Measurements from ENCODE around the gene GALK2.

Gene GALK2

GRCh38 chr15:49145651-49146609 lies 24.1 kb upstream of the GALK2 start:
- TF ChIP-seq POLR2A (IDR thresholded peaks at IDR 0.05; ENCODE audit: low read depth, low read length) = no peak
- no peak for TF ChIP-seq TAF1 (IDR thresholded peaks at IDR 0.05; ENCODE audit: borderline replicate concordance, low read depth, low read length)
- TF ChIP-seq POLR2AphosphoS5 (IDR thresholded peaks at IDR 0.05; ENCODE audit: low read depth, low read length) = no peak
- no peak for DNase-seq (ENCODE audit: insufficient read length)
- FAIRE-seq = no peak

DNA sequence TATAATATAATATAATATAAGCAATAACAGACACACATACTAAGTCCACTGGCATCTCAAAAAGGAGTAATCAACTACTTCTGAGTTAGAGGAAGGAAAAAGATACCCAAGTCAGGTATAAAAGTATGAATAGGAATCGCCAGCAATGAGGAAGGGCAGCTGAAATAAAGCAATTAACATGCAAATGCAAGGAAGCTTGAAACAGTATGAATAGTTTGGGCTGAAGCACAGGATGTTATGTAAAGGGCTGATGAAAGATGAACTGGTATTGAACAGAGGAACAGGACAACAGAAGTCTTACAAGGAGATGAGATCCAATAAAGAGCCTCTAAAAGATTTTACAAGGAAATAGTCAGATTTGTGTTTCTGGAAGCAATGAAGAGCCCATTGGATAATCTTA lies 21.7 kb upstream of the GALK2 start:
- DNase-seq (ENCODE audit: insufficient read length) (no peak), FAIRE-seq (no peak)
- no peak for TF ChIP-seq TAF1 (IDR thresholded peaks at IDR 0.05; ENCODE audit: borderline replicate concordance, low read depth, low read length)
- TF ChIP-seq POLR2AphosphoS5 (IDR thresholded peaks at IDR 0.05; ENCODE audit: low read depth, low read length) = no peak
- TF ChIP-seq POLR2A (IDR thresholded peaks at IDR 0.05; ENCODE audit: low read depth, low read length) = no peak

DNA sequence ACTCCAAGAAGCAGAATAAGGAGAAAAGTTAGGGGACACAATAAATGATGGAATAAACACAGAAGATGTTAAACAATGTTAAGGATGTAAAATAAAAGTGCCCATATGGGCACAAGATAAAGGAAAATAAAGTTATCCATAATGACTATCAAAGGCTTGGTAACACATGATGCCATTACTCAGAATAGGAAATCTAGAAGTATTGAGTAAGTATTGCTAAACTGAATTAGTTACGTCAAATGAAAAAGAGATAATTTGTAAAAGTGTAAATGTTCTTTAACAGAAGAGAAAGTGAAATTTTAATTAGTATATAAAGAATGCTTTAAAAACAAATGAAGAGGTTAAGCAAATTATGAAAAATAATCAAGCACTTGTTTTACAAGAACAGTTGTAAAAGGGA lies 21.3 kb upstream of the GALK2 start:
- TF ChIP-seq TAF1 (IDR thresholded peaks at IDR 0.05; ENCODE audit: borderline replicate concordance, low read depth, low read length) (no peak), POLR2A (IDR thresholded peaks at IDR 0.05; ENCODE audit: low read depth, low read length) (no peak), POLR2AphosphoS5 (IDR thresholded peaks at IDR 0.05; ENCODE audit: low read depth, low read length) (no peak)
- FAIRE-seq (no peak), DNase-seq (ENCODE audit: insufficient read length) (no peak)

DNA sequence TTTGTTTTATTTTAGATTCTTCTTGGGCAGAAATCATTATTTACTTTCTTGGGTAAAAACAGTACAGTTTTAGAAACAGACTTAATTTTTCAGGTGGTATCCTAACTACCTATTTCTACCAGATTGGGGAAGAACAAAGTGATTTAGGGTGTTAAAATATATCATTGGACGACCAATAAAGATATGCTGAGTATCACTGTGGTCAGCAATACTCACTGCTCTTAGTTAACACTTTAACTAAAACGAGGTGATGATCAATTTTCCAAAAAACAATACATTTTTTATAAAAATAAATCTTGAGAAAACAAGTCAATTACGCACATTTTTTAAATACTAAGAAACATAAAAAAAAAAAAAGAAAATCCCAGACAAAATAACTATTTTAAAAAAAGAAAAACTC lies 18.2 kb upstream of the GALK2 start:
- TF ChIP-seq TAF1 (IDR thresholded peaks at IDR 0.05; ENCODE audit: borderline replicate concordance, low read depth, low read length) (no peak), POLR2A (IDR thresholded peaks at IDR 0.05; ENCODE audit: low read depth, low read length) (no peak), POLR2AphosphoS5 (IDR thresholded peaks at IDR 0.05; ENCODE audit: low read depth, low read length) (no peak)
- DNase-seq (ENCODE audit: insufficient read length) (no peak), FAIRE-seq (no peak)

- FAIRE-seq (no peak), DNase-seq (ENCODE audit: insufficient read length) (no peak)
- TF ChIP-seq POLR2A (IDR thresholded peaks at IDR 0.05; ENCODE audit: low read depth, low read length) = no peak
- TF ChIP-seq TAF1 (IDR thresholded peaks at IDR 0.05; ENCODE audit: borderline replicate concordance, low read depth, low read length) = no peak
- no peak for TF ChIP-seq POLR2AphosphoS5 (IDR thresholded peaks at IDR 0.05; ENCODE audit: low read depth, low read length)
Observed at GRCh38 chr15:49152552-49153312, 17.3 kb upstream of the GALK2 start.

DNA sequence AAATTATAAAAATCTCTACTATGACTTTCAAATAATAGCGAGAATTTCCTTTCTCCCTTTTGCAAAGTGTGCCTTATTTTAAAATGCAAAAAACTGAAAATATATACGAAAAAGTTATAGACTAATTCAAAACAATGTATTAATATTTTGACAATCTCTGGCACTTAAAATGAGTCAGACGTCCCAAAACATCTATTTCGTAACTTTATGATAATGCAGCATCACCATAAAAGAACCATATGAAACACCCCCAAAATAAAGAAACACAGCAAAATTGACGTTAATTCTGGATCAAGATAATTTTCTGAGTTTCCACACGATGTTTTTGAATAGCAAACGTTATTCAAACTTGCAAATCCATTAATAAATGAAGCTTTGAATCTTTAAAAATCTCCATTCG lies 15.7 kb upstream of the GALK2 start:
- DNase-seq (ENCODE audit: insufficient read length) (no peak), FAIRE-seq (no peak)
- TF ChIP-seq TAF1 (IDR thresholded peaks at IDR 0.05; ENCODE audit: borderline replicate concordance, low read depth, low read length) = no peak

DNA sequence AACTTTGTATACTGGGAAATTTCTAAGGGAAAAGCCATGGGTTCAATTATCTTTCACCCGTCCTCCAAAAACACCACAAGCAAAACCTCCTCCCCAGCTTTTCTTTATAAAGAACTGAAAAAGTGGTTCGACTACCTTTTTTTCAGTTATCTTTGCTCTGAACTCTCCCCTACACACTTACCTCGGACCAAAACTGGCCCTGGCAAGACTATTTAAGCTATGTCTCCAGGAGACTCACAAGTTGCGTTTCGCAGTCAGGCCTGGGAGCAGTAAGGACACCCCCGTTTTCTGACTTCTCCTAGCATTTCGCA lies 15.3 kb upstream of the GALK2 start:
- TF ChIP-seq POLR2A (IDR thresholded peaks at IDR 0.05; ENCODE audit: low read depth, low read length) = no peak
- no peak for DNase-seq (ENCODE audit: insufficient read length)
- no peak for FAIRE-seq

DNA sequence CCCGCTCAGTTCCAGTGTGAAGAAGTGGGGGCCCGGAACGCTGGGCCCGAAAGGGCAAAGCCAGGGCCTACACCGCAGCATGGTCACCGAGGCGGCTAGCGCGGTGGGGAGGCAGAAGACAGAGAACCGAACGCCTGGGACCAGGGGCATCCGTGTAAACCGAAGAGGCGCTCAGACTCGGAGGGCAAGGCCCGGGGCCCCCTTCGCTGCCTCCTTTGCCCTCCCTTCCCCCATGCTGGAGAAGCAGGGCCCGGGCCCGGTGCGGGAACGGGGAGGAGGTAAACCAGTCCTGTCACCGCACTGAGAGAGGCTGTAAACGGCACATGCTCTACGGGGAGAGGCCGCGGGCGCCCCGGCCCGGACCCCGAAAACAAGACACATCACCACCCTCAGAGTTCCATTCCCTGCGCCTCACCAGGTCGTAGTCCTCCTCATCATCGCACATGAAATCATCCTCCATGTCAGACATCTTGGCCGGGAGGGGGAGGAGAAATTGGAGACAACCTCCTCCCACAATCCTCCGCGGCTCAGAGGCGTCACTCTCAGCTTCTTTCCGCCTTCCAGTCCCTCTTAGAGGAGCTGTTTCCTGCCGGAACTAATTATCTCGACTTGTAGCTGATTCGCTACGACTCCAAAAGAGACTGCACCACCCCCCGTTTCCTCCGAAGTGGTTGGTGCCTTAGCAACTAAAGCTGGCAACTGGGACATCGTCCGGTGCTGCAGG lies 14.8 kb upstream of the GALK2 start, which contains the start of gene COPS2:
COPS2 (minus strand) TSS at position 490 of the 724 bp plus-strand sequence; CDS start at position 469, 21 bp downstream.
- FAIRE-seq (peak; percentile 92), DNase-seq (ENCODE audit: insufficient read length) (peak; percentile 50)
- peak; percentile 84 for TF ChIP-seq POLR2A (IDR thresholded peaks at IDR 0.05; ENCODE audit: low read depth, low read length)
- TF ChIP-seq TAF1 (IDR thresholded peaks at IDR 0.05; ENCODE audit: borderline replicate concordance, low read depth, low read length) = no peak
- peak; percentile 88; the same call in 1 of the 2 replicates for TF ChIP-seq POLR2AphosphoS5 (IDR thresholded peaks at IDR 0.05; ENCODE audit: low read depth, low read length)

DNA sequence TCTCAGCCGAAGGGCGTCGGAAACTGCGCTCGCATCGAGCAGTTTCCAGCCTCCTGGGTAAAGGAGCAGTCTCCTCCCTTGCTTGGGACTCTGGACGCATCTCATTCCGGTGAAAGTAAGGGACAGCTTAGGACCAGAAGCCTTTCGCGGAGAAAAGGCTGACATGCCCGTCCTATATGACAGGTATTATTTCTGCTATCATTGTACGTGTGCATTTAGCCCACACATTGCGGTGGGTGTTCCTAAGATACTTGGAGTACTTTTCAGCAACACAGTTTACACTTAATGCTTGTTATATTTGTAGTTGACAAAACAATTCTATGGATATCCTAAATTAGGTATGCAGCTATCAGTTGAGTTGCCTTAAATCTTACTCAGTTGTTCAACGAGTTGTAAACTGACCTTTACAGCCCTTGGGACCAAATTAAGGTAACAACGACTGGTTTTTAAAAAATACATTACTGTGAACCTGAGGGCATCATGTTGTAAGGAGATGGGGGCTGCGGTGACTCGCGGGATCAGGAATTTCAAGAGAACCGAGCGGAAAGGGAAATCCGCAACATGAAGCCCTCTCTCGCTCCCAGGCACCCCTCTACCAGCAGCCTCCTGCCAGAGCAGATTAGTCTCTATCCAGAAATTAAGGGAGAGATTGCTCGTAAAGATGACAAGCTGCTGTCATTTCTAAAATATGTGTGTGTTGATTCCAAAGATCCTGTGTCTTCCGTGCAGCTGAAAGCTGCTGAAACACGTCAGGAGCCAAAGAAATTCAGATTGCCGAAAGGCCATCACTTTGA lies 14.0 kb upstream of the GALK2 start:
- FAIRE-seq = no peak
- TF ChIP-seq POLR2AphosphoS5 (IDR thresholded peaks at IDR 0.05; ENCODE audit: low read depth, low read length) (no peak), POLR2A (IDR thresholded peaks at IDR 0.05; ENCODE audit: low read depth, low read length) (peak; percentile 70; the same call in 1 of the 2 replicates)
- no peak for DNase-seq (ENCODE audit: insufficient read length)

DNA sequence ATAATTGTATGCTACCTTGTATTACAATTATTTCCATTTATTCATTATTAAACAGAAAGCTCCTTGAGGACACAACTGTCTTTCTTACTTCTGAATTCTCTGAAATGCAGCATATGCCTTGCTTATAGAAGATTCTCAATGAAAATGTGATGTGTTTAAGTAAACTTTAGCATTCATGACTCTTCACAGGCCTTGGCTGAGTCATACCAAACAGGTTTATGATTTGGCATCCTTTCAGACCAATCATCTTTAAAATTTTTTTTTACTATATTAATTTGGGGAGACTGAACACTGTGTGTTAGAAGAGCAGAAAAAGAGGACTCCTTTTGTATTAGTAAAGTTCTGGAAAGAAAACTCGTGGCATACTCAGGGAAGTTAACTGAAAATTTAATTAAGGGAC lies 6.4 kb upstream of the GALK2 start:
- TF ChIP-seq TAF1 (IDR thresholded peaks at IDR 0.05; ENCODE audit: borderline replicate concordance, low read depth, low read length) (no peak), POLR2AphosphoS5 (IDR thresholded peaks at IDR 0.05; ENCODE audit: low read depth, low read length) (no peak), POLR2A (IDR thresholded peaks at IDR 0.05; ENCODE audit: low read depth, low read length) (no peak)
- no peak for DNase-seq (ENCODE audit: insufficient read length)
- no peak for FAIRE-seq

DNA sequence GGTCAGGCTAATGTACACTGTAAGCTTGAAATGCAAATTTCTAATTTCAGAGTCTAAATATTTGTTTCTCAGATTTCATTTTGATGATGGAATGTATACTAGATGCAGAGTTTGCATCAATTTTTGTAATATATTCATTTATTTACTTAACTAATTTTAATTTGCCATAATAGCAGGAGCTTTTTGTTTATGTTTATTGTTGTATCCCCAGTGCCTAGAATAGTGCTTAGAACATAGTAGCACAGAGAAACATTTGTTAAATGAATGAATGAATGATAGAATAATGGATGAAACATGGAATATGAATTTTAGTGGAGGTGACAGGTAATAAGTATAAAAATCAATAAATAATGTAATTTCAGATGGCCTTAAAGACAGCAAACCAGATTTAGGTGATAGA lies 5.2 kb upstream of the GALK2 start:
- no peak for TF ChIP-seq POLR2A (IDR thresholded peaks at IDR 0.05; ENCODE audit: low read depth, low read length)
- no peak for TF ChIP-seq POLR2AphosphoS5 (IDR thresholded peaks at IDR 0.05; ENCODE audit: low read depth, low read length)
- no peak for TF ChIP-seq TAF1 (IDR thresholded peaks at IDR 0.05; ENCODE audit: borderline replicate concordance, low read depth, low read length)
- DNase-seq (ENCODE audit: insufficient read length) = no peak
- FAIRE-seq = no peak
